ENCODE results near the gene DGLUCY. TPM values are rescaled to one million over a fixed set of nuclear protein-coding genes. Genes with fewer than 3 reads are reported as not detected.
"Not testable (repeated sequence)": the region's sequence is repeated elsewhere in the genome, so short reads cannot be mapped to it uniquely, and the experiment has no call there.

DGLUCY gene, protein sequence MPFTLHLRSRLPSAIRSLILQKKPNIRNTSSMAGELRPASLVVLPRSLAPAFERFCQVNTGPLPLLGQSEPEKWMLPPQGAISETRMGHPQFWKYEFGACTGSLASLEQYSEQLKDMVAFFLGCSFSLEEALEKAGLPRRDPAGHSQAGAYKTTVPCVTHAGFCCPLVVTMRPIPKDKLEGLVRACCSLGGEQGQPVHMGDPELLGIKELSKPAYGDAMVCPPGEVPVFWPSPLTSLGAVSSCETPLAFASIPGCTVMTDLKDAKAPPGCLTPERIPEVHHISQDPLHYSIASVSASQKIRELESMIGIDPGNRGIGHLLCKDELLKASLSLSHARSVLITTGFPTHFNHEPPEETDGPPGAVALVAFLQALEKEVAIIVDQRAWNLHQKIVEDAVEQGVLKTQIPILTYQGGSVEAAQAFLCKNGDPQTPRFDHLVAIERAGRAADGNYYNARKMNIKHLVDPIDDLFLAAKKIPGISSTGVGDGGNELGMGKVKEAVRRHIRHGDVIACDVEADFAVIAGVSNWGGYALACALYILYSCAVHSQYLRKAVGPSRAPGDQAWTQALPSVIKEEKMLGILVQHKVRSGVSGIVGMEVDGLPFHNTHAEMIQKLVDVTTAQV
- polyA plus RNA-seq (2012; ENCODE audit: low read depth, missing spikeins) = 26.9 TPM

DNA sequence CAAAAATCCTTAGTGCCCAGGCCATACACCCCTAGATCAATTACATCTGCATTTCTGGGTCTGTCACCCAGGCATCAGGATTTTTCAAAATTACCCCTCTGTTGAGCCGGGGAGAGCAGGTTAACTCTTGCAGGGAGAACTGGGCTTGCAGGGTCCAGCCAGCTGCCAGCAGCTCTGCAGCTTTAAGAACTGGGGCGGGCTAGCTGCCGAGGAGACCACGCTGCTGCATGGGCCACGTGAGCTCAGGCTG lies at the start of gene DGLUCY:
DGLUCY (plus strand) TSS at position 245 of the 250 bp plus-strand sequence. CDS start 46,222 bp downstream, outside the sequence.
- FAIRE-seq = no peak
- TF ChIP-seq POU2F2 (IDR thresholded peaks at IDR 0.05; ENCODE audit: low read depth, low read length) (no peak), POLR2A (IDR thresholded peaks at IDR 0.05; ENCODE audit: low read depth, low read length) (no peak), PAX5 (IDR thresholded peaks at IDR 0.05; ENCODE audit: insufficient read depth, low read length, severe bottlenecking) (no peak), TAF1 (IDR thresholded peaks at IDR 0.05; ENCODE audit: low read depth, low read length) (no peak), SPI1 (IDR thresholded peaks at IDR 0.05; ENCODE audit: low read depth, low read length) (no peak), POLR2AphosphoS5 (IDR thresholded peaks at IDR 0.05; ENCODE audit: low read depth, low read length) (no peak)
- DNase-seq (ENCODE audit: insufficient read length, low spot score) = peak; percentile 63

DNA sequence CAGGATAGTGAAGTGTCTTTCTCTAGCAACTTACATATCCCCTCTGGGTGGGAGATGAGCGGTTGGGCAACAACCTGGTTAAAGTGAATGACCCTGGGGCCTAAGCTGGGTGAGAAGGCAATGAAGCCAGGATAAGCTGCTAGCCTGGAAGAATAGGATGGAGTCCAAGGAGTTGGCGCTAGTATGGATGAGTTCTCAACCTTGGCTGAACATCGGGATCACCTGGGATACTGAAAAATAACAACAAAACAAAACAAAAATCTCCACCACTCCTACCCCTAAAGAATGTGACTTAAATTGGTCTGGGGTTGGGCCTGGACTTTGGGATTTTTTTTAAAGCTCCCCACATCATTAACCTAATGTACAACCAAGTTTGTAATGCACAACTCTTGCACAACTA lies 48.6 kb upstream of the DGLUCY start:
- DNase-seq (ENCODE audit: insufficient read length, low spot score) = no peak
- TF ChIP-seq POLR2AphosphoS5 (IDR thresholded peaks at IDR 0.05; ENCODE audit: low read depth, low read length) (no peak), SPI1 (IDR thresholded peaks at IDR 0.05; ENCODE audit: low read depth, low read length) (no peak), TAF1 (IDR thresholded peaks at IDR 0.05; ENCODE audit: low read depth, low read length) (no peak), PAX5 (IDR thresholded peaks at IDR 0.05; ENCODE audit: insufficient read depth, low read length, severe bottlenecking) (no peak), POU2F2 (IDR thresholded peaks at IDR 0.05; ENCODE audit: low read depth, low read length) (no peak), POLR2A (IDR thresholded peaks at IDR 0.05; ENCODE audit: low read depth, low read length) (no peak)
- no peak for FAIRE-seq

DNA sequence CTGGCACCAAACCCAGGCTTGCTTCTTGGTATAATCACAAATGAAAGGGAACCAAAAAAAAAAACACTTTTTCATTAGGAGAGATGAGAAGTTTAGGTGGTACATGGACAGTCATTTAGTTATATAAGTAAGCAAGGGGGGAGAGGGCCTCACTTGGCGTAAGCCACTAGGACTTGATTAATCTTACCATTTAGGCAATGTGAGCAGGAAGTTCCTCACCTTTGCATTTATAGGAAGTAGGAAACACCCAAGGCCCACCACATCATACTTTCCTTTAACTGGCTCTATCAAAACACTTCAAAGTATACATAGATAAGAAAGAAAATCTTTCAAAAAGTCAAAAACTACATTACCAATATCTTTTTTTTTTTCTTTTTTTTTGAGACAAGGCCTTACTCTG lies 46.7 kb upstream of the DGLUCY start:
- FAIRE-seq (no peak), DNase-seq (ENCODE audit: insufficient read length, low spot score) (no peak)
- TF ChIP-seq PAX5 (IDR thresholded peaks at IDR 0.05; ENCODE audit: insufficient read depth, low read length, severe bottlenecking) (no peak), POLR2A (IDR thresholded peaks at IDR 0.05; ENCODE audit: low read depth, low read length) (no peak), POLR2AphosphoS5 (IDR thresholded peaks at IDR 0.05; ENCODE audit: low read depth, low read length) (no peak), TAF1 (IDR thresholded peaks at IDR 0.05; ENCODE audit: low read depth, low read length) (no peak), SPI1 (IDR thresholded peaks at IDR 0.05; ENCODE audit: low read depth, low read length) (no peak), POU2F2 (IDR thresholded peaks at IDR 0.05; ENCODE audit: low read depth, low read length) (no peak)

DNA sequence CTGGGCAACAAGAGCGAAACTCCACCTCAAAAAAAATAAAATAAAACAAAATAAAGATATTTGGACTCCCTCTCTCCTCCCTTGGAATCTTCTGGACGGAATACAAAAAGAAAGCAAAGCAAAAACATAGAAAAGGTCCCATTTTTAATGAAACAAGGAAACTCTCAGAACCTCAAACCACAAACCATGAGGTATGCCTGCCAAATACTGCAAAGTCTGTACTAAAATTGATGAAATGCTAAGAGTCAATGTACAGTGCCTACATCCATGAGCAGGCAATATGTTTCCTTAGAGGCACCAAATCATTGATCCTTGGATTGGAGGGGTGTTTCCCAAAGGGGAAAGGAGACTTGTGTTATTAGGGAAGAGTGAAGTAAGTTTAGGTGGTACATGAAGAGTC lies 45.2 kb upstream of the DGLUCY start:
- DNase-seq (ENCODE audit: insufficient read length, low spot score) = no peak
- no peak for FAIRE-seq
- TF ChIP-seq SPI1 (IDR thresholded peaks at IDR 0.05; ENCODE audit: low read depth, low read length) = no peak
- TF ChIP-seq POLR2A (IDR thresholded peaks at IDR 0.05; ENCODE audit: low read depth, low read length) = no peak

DNA sequence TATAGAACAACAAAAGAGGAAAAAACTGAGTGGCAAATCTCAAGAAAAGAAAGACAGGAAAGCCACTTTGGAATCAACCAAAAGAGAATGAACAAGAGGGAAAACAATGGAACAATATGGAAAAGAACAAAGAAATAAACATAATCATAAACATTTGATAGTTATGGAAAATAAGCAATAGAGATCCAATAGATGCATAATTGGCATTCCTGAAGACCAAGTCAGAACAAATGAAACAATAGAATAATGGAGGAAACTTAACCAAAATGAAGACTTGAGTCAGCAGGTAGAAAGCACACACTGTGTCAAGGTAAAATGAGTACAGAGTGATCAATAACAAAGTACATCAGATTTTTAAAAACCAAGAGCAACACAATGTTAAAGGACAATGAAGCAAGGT lies 43.3 kb upstream of the DGLUCY start:
- FAIRE-seq (no peak), DNase-seq (ENCODE audit: insufficient read length, low spot score) (no peak)
- TF ChIP-seq TAF1 (IDR thresholded peaks at IDR 0.05; ENCODE audit: low read depth, low read length) (no peak), POLR2AphosphoS5 (IDR thresholded peaks at IDR 0.05; ENCODE audit: low read depth, low read length) (no peak), SPI1 (IDR thresholded peaks at IDR 0.05; ENCODE audit: low read depth, low read length) (no peak), PAX5 (IDR thresholded peaks at IDR 0.05; ENCODE audit: insufficient read depth, low read length, severe bottlenecking) (no peak), POU2F2 (IDR thresholded peaks at IDR 0.05; ENCODE audit: low read depth, low read length) (no peak), POLR2A (IDR thresholded peaks at IDR 0.05; ENCODE audit: low read depth, low read length) (no peak)

DNA sequence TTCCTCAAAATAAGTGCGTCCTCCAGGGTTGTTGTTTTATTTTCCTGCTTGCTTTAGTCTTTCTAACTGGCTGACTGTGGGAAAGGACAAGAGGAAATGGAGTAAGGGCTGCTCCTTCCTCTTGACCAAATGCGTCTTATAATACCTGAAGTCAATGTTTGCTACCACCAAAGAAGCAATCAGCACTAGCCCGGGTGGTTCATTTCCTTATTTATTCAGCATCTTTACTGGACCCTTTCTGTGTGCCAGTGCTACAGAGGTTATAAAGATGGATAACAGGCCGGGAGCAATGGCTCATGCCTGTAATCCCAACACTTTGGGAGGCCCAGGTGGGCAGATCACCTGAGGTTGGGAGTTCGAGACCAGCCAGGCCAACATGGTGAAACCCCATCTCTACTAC lies 38.3 kb upstream of the DGLUCY start:
- DNase-seq (ENCODE audit: insufficient read length, low spot score) (no peak), FAIRE-seq (no peak)
- no peak for TF ChIP-seq POLR2AphosphoS5 (IDR thresholded peaks at IDR 0.05; ENCODE audit: low read depth, low read length)
- no peak for TF ChIP-seq PAX5 (IDR thresholded peaks at IDR 0.05; ENCODE audit: insufficient read depth, low read length, severe bottlenecking)
- no peak for TF ChIP-seq POU2F2 (IDR thresholded peaks at IDR 0.05; ENCODE audit: low read depth, low read length)
- TF ChIP-seq POLR2A (IDR thresholded peaks at IDR 0.05; ENCODE audit: low read depth, low read length) = no peak
- no peak for TF ChIP-seq TAF1 (IDR thresholded peaks at IDR 0.05; ENCODE audit: low read depth, low read length)
- TF ChIP-seq SPI1 (IDR thresholded peaks at IDR 0.05; ENCODE audit: low read depth, low read length) = no peak

DNA sequence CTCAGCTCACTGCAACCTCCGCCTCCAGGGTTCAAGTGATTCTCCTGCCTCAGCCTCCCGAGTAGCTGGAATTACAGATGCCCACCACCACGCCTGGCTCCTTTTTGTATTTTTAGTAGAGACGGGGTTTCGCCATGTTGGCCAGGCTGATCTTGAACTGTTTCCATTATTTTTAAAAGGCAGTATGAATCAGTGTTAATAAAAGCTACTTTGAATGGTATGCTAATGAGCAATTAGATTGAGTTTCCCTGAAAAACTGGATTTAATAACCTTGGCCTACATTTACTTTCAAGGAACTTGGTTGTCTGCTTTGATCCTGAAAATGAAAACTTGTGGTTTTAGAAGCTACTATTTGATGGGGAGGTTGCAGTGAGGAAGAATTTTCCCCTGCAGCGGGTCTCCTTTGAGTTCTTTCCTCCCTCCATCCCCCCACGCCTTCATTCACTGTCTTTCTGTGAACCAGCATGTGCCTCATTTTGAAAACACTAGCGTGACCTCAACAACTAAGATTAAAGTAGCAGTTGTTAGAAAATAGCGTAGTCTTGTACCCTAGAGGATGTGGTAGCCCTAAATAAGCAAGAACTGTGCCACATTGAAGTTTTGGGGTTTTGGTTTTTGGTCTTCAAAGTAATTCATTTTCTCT lies 35.7 kb upstream of the DGLUCY start:
- FAIRE-seq (peak; percentile 84), DNase-seq (ENCODE audit: insufficient read length, low spot score) (peak; percentile 18)
- TF ChIP-seq POU2F2 (IDR thresholded peaks at IDR 0.05; ENCODE audit: low read depth, low read length) (peak; percentile 30; the same call in 1 of the 2 replicates), TAF1 (IDR thresholded peaks at IDR 0.05; ENCODE audit: low read depth, low read length) (no peak)

DNA sequence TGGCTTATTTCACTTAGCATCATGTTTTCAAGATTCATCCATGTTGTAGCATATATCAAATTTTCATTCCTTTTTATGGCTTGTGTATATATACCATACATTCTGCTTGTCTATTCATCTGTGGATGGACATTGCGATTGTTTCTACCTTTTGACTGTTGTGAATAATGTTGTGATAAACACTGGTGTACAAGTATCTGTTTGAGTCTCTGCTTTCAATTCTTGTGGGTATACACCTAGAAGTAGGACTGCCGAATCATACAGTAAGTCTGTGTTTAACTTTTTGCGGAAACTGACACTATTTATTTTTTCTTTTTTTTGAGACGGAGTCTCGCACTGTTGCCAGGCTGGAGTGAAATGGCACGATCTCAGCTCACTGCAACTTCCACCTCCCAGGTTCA lies 33.8 kb upstream of the DGLUCY start:
- FAIRE-seq = peak; percentile 64
- TF ChIP-seq POLR2AphosphoS5 (IDR thresholded peaks at IDR 0.05; ENCODE audit: low read depth, low read length) = no peak
- no peak for DNase-seq (ENCODE audit: insufficient read length, low spot score)

DNA sequence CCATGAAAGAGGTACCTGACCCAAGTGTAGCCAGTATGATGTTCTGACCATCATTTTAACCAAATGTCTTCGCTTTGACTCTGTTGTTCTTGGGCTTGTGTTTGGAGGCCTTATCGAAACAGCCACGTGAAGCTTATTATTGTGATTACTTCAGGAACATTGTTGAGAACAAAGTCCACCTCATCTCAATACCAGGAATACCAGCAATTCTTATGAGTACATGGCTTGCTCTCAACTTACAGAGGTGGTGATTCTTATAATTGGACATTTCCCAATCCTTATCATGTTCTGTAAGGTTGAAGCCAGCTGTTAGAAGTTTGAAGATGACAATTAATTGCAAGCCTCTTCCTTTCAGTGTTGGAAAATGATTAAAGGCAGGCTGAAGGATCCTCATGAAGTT lies 31.6 kb upstream of the DGLUCY start:
- no peak for DNase-seq (ENCODE audit: insufficient read length, low spot score)
- TF ChIP-seq POLR2A (IDR thresholded peaks at IDR 0.05; ENCODE audit: low read depth, low read length) (no peak), SPI1 (IDR thresholded peaks at IDR 0.05; ENCODE audit: low read depth, low read length) (no peak), TAF1 (IDR thresholded peaks at IDR 0.05; ENCODE audit: low read depth, low read length) (no peak), POU2F2 (IDR thresholded peaks at IDR 0.05; ENCODE audit: low read depth, low read length) (no peak), PAX5 (IDR thresholded peaks at IDR 0.05; ENCODE audit: insufficient read depth, low read length, severe bottlenecking) (no peak), POLR2AphosphoS5 (IDR thresholded peaks at IDR 0.05; ENCODE audit: low read depth, low read length) (no peak)
- no peak for FAIRE-seq

DNA sequence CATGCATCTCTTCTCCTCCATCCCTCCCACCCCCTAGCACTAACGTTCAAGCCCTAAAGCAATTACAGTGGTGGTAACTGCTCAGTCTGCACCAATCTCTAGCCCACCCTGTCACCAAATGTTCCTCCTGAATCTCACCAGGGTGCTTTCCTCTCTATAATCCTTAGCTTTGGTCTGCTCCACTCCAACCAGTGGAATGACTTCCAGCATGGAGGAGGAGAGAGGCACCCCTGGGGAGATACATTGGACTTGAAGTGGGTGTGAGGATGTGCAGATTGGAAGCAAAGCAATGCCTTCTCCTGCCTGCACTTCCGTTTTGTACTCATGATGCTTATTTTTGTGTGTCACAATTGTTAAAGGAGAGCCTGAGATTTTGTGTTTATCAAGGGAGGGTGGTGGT lies 29.4 kb upstream of the DGLUCY start:
- TF ChIP-seq POU2F2 (IDR thresholded peaks at IDR 0.05; ENCODE audit: low read depth, low read length) (no peak), SPI1 (IDR thresholded peaks at IDR 0.05; ENCODE audit: low read depth, low read length) (no peak), PAX5 (IDR thresholded peaks at IDR 0.05; ENCODE audit: insufficient read depth, low read length, severe bottlenecking) (no peak), POLR2AphosphoS5 (IDR thresholded peaks at IDR 0.05; ENCODE audit: low read depth, low read length) (no peak), TAF1 (IDR thresholded peaks at IDR 0.05; ENCODE audit: low read depth, low read length) (no peak), POLR2A (IDR thresholded peaks at IDR 0.05; ENCODE audit: low read depth, low read length) (no peak)
- DNase-seq (ENCODE audit: insufficient read length, low spot score) = no peak
- no peak for FAIRE-seq

DNA sequence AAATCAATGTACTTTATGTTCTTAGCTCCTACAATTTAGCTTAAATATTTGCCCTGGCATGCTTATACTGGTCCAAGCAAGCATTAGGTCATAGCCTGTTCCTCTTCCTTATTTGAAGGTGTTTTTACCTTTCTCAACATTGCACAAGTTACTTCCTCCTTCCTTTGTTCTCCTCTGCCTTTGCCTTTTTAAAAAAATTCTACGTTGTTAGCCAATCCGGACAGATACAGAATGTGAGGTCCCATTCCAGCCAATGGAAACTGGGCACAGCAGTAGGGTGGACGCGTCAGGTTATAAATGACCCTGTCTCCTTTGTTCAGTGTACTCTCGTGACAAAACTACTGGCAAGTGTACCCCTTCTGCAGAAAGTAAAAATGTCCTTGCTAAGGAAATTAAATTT lies 26.4 kb upstream of the DGLUCY start:
- not testable (repeated sequence) for FAIRE-seq; DNase-seq (ENCODE audit: insufficient read length, low spot score)

All from GM12891 (cell line).